Mesenchymal stem cell (in vitro differentiated cells and primary cell): ENCODE data around the gene ATG2B. TPM values are rescaled to one million over a fixed set of nuclear protein-coding genes. Genes with fewer than 3 reads are reported as not detected.

ENCODE experiments used
- DNase-seq: peaks from one replicate; pipeline ENCODE4 v3.0.0-alpha.2; 2013
- H2AFZ ChIP-seq: one replicate; pipeline ENCODE4 v1.6.1; 2013; ENCODE audit warnings: low read depth, mild to moderate bottlenecking, control low read depth, inconsistent platforms, low read length, moderate library complexity
- H2AK5ac ChIP-seq: 2 replicates; pipeline ENCODE4 v1.6.1; 2013; ENCODE audit warnings: low read length, moderate library complexity, mild to moderate bottlenecking, inconsistent platforms; ENCODE audit not compliant: severe bottlenecking
- H2BK120ac ChIP-seq: one replicate; pipeline ENCODE4 v1.6.1; 2013; ENCODE audit warnings: low read depth, mild to moderate bottlenecking, inconsistent platforms, low read length, moderate library complexity
- H2BK12ac ChIP-seq, 2 experiments: one replicate each; pipeline ENCODE4 v1.6.1; 2013; ENCODE audit warnings: inconsistent platforms in 2 of 2, low read length in 2 of 2, mild to moderate bottlenecking in 2 of 2, moderate library complexity in 2 of 2, control low read depth in 1 of 2
- H2BK15ac ChIP-seq: one replicate; pipeline ENCODE4 v1.6.1; 2013; ENCODE audit warnings: mild to moderate bottlenecking, low read depth, inconsistent platforms; ENCODE audit not compliant: poor library complexity, severe bottlenecking
- H2BK5ac ChIP-seq: 2 replicates; pipeline ENCODE4 v1.6.1; 2013; ENCODE audit warnings: low read depth, mild to moderate bottlenecking, low read length, control low read depth, inconsistent platforms; ENCODE audit not compliant: poor library complexity, severe bottlenecking
- H3K14ac ChIP-seq, 2 experiments: one replicate each; pipeline ENCODE4 v1.6.1; 2013; ENCODE audit warnings: inconsistent platforms in 2 of 2, low read length in 2 of 2, control low read depth in 1 of 2, mild to moderate bottlenecking in 1 of 2, moderate library complexity in 1 of 2
- H3K18ac ChIP-seq, 2 experiments: one replicate each; pipeline ENCODE4 v1.6.1; 2013; ENCODE audit warnings: inconsistent platforms in 2 of 2, low read length in 2 of 2, control low read depth in 1 of 2, low read depth in 1 of 2, mild to moderate bottlenecking in 1 of 2
- H3K23ac ChIP-seq, 2 experiments: one replicate each; pipeline ENCODE4 v1.6.1; 2013; ENCODE audit warnings: inconsistent platforms in 2 of 2, low read length in 2 of 2, mild to moderate bottlenecking in 2 of 2, moderate library complexity in 2 of 2, control low read depth in 1 of 2
- H3K27ac ChIP-seq: 2 replicates; pipeline ENCODE4 v1.5.1; 2013; ENCODE audit warnings: mild to moderate bottlenecking, moderate library complexity, low read length, control low read depth, inconsistent platforms; ENCODE audit not compliant: poor library complexity, severe bottlenecking
- H3K27me3 ChIP-seq, 2 experiments: 2 replicates each; pipeline versions ENCODE4 v1.6.1 to v1.7.0; 2013; ENCODE audit warnings: low read length in 2 of 2, mild to moderate bottlenecking in 2 of 2, moderate library complexity in 2 of 2, control low read depth in 1 of 2, inconsistent platforms in 1 of 2; ENCODE audit not compliant: control insufficient read depth in 1 of 2, insufficient read depth in 1 of 2
- H3K36me3 ChIP-seq, 2 experiments: 2 replicates each; pipeline versions ENCODE4 v1.6.1 to v1.7.0; 2013; ENCODE audit warnings: low read length in 2 of 2, control low read depth in 1 of 2, inconsistent platforms in 1 of 2, low read depth in 1 of 2, mild to moderate bottlenecking in 1 of 2; ENCODE audit not compliant: insufficient read depth in 2 of 2, control insufficient read depth in 1 of 2
- H3K4ac ChIP-seq, 2 experiments: one replicate each; pipeline ENCODE4 v1.6.1; 2013; ENCODE audit warnings: inconsistent platforms in 2 of 2, low read length in 2 of 2, mild to moderate bottlenecking in 2 of 2, moderate library complexity in 2 of 2, control low read depth in 1 of 2, low read depth in 1 of 2
- H3K4me1 ChIP-seq: 2 replicates; pipeline ENCODE4 v1.6.1; 2013; ENCODE audit warnings: low read depth, low read length, control low read depth; ENCODE audit not compliant: control insufficient read depth, insufficient read depth
- H3K4me2 ChIP-seq: 2 replicates; pipeline ENCODE4 v1.6.1; 2013; ENCODE audit warnings: low read length, mild to moderate bottlenecking, inconsistent platforms; ENCODE audit not compliant: poor library complexity, severe bottlenecking
- H3K4me3 ChIP-seq, 2 experiments: 2 replicates each; pipeline versions ENCODE4 v1.5.1 to v1.7.0; 2013; ENCODE audit warnings: low read length in 2 of 2, mild to moderate bottlenecking in 2 of 2, control low read depth in 1 of 2, low read depth in 1 of 2; ENCODE audit not compliant: insufficient read depth in 1 of 2
- H3K79me1 ChIP-seq: replicated peaks from 2 replicates; pipeline ENCODE4 v1.6.1; 2013; ENCODE audit warnings: mild to moderate bottlenecking, control low read depth, low read length, inconsistent platforms; ENCODE audit not compliant: poor library complexity, severe bottlenecking
- H3K9ac ChIP-seq: 2 replicates; pipeline ENCODE4 v1.7.0; 2013; ENCODE audit warnings: mild to moderate bottlenecking, low read length, moderate library complexity
- H3K9me3 ChIP-seq: 2 replicates; pipeline ENCODE4 v1.7.0; 2013; ENCODE audit warnings: mild to moderate bottlenecking, low read length; ENCODE audit not compliant: control insufficient read depth
- H4K8ac ChIP-seq: one replicate; pipeline ENCODE4 v1.6.1; 2013; ENCODE audit warnings: inconsistent platforms, mild to moderate bottlenecking, low read length, moderate library complexity
- H4K91ac ChIP-seq: one replicate; pipeline ENCODE4 v1.6.1; 2013; ENCODE audit warnings: mild to moderate bottlenecking, low read length, inconsistent platforms
- WGBS: methylation state at CpG from one replicate; pipeline ENCODE4 v1.1.7; 2013; ENCODE audit warnings: mixed read lengths; 5-methylcytosine and 5-hydroxymethylcytosine counted together
- small RNA-seq: library from polyadenylated mRNA; stranded (forward); fragments of <200 nt; extraction: miRNeasy Mini kit (QIAGEN cat#:217004); gene quantifications from one replicate; pipeline ENCODE3, GENCODE V24; 2013; ENCODE audit warnings: low read depth

Gene ATG2B

DNA sequence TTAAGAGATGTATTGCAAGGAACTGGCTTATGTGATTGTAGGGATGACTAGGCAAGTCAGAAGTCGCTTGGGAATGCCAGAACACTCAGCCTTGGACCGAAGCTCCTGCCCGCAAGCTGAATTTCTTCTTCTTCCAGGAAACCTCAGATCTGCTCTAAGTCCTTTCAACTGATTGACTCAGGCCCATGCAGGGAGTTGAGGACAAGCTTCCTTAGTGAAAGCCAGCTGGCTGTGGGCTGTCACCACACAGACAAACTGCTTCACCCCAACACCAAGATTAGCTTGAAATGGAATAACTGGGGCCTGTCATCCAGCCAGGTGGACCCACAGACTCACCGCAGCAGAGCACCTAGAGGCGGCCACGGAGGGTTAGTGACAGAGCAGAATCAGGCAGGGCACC, 133.8 kb downstream of the ATG2B start:
- Histone ChIP-seq H4K8ac (no peak overlapping the region), H3K4me3 (no peak overlapping the region), H3K27me3 (no peaks in the 10 kb centered on the region), H3K4me1 (peaks cover 31% of the 10 kb centered on the region), H3K36me3 (peaks cover 40 to 80% of the 10 kb centered on the region in 2 experiments), H3K14ac (no peak overlapping the region), H3K23ac (no peak overlapping the region), H3K4ac (no peak overlapping the region), H3K27ac (no peak overlapping the region), H2AFZ (no peak overlapping the region), H2BK5ac (no peak overlapping the region), H2BK15ac (no peak overlapping the region), H2BK12ac (no peak overlapping the region), H3K18ac (no peak overlapping the region), H4K91ac (no peak overlapping the region), H3K4me2 (no peak overlapping the region), H3K79me1 (peaks cover 33% of the 10 kb centered on the region), H2BK120ac (no peak overlapping the region), H3K9me3 (no peaks in the 10 kb centered on the region), H2AK5ac (no peak overlapping the region), H3K9ac (no peak overlapping the region)
- WGBS = 94% methylated on average over 6 of the region's 6 CpGs
- DNase-seq = no peak

Small RNA genes within 50 kb of the gene (small RNA-seq; reads per million reads assigned to genes)
- gene RNU2-33P = not detected
